Body of pancreas (tissue), 4 donors: ENCODE measurements around the gene PIEZO2. TPM values are rescaled to one million over a fixed set of nuclear protein-coding genes. Genes with fewer than 3 reads are reported as not detected.

ENCODE experiments used
- ATAC-seq: fragments of 150-250 bp; one replicate; pipeline ENCODE4 v1.9.1; 2016
- DNase-seq, 4 donors: peaks; one replicate each; pipeline ENCODE4 v3.0.0-alpha.2; 2019
- H3K27ac ChIP-seq, 4 donors: fragments of 200-600 bp; sonication (generic); 1 replicate in 3 of 4; 2 replicates in 1 of 4; pipeline versions ENCODE4 v1.5.1 to v1.6.1; 2016 to 2019; ENCODE audit warnings: mild to moderate bottlenecking in 1 of 4, mixed read lengths in 1 of 4, moderate library complexity in 1 of 4
- H3K27me3 ChIP-seq, 2 donors: fragments of 200-600 bp; sonication (generic); one replicate each; pipeline ENCODE4 v1.6.0; 2016; ENCODE audit warnings: mild to moderate bottlenecking in 1 of 2
- H3K36me3 ChIP-seq, 2 donors: fragments of 200-600 bp; sonication (generic); replicated peaks in 1 of 2; 2 replicates each; pipeline ENCODE4 v1.5.1; 2016; ENCODE audit warnings: low read depth in 2 of 2; ENCODE audit not compliant: insufficient read depth in 1 of 2
- H3K4me1 ChIP-seq: fragments of 200-600 bp; sonication (generic); one replicate; pipeline ENCODE4 v1.6.0; 2016
- H3K4me3 ChIP-seq, 2 donors: fragments of 200-600 bp; sonication (generic); 1 replicate in 1 of 2; 2 replicates in 1 of 2; pipeline ENCODE4 v1.5.1; 2016 to 2019
- H3K9me3 ChIP-seq, 3 donors: fragments of 200-600 bp; sonication (generic); 1 replicate in 2 of 3; 2 replicates in 1 of 3; pipeline ENCODE4 v1.5.1; 2016
- POLR2A ChIP-seq, 3 donors: fragments of 450-650 bp; IDR thresholded peaks; one replicate each; pipeline ENCODE4 v1.6.1; 2016; ENCODE audit warnings: antibody characterized with exemption in 3 of 3, mild to moderate bottlenecking in 2 of 3
- WGBS, 2 donors: methylation state at CpG; one replicate each; pipeline ENCODE4 v1.1.5; 2017; 5-methylcytosine and 5-hydroxymethylcytosine counted together
- intact Hi-C: fragments of 100-400 bp; cut with DNase I; formaldehyde crosslinking; loops from one replicate; pipeline ENCODE4 v1.15.1; 2023
- total RNA-seq, 2 donors: library from RNA; depleted of rRNA; stranded (reverse); fragments of >200 nt; gene quantifications; one replicate each; pipeline ENCODE4 v1.1.0, GENCODE V29; 2016
- TF ChIP-seq, protein P1 (sequence below), 7 experiments: fragments of 450-650 bp in 4 of 7; fragments of 200-600 bp in 3 of 7; sonication (generic) in 3 of 7; IDR thresholded peaks; one replicate each; pipeline ENCODE4 v1.5.1; 2016 to 2019; ENCODE audit warnings: antibody characterized with exemption in 7 of 7

PIEZO2 gene
- total RNA-seq, 2 donors from 2014 or later: 0.33 to 40.7 TPM

DNA sequence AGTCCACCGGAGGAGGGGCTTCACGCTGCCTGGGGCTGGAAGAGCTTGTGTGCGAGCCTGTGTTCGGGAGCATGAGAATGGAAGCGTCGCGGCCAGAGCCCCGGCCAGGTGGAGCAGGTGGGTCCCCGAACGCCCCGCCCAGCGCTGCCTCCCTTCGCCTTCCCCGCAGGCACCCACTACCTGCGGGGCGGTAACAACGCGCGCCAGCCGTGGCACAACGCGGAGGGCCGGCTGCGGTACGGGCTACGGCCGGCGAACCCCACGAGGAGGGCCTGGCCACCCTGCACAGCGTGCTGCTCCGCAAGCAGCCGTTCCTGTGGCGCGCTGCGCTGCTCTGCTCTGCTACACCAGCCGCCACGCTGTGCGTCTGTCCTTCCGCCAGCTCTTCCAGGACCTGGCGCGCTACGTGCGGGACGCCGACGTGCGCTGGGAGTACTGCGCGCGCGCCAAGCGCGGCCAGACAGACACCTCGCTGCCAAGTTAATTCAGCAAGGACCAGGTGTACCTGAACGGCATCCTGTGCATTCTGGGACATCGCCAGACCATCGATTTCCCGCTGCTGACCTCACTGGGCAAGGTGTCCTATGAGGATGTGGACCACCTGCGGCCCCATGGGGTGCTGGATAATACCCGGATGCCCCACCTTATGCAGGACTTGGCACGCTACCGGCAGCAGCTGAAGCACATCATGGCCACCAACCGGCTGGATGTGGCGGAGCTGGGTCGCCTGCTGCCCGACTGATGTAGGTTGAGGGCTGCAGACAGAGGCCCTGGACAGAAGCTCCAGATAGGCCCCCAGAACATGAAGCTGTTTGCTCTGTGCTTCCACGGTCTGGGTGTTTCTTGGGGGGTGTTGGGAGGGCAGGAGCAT is 422.9 kb downstream of the PIEZO2 start:
- Histone ChIP-seq H3K4me1 (peaks cover 10% of the 10 kb centered on the region), H3K4me3 (no peak overlapping the region), H3K36me3 (no peaks in the 10 kb centered on the region), H3K27me3 (no peaks in the 10 kb centered on the region), H3K27ac (no peak overlapping the region), H3K9me3 (no peaks in the 10 kb centered on the region)
- TF ChIP-seq, protein P1, sequence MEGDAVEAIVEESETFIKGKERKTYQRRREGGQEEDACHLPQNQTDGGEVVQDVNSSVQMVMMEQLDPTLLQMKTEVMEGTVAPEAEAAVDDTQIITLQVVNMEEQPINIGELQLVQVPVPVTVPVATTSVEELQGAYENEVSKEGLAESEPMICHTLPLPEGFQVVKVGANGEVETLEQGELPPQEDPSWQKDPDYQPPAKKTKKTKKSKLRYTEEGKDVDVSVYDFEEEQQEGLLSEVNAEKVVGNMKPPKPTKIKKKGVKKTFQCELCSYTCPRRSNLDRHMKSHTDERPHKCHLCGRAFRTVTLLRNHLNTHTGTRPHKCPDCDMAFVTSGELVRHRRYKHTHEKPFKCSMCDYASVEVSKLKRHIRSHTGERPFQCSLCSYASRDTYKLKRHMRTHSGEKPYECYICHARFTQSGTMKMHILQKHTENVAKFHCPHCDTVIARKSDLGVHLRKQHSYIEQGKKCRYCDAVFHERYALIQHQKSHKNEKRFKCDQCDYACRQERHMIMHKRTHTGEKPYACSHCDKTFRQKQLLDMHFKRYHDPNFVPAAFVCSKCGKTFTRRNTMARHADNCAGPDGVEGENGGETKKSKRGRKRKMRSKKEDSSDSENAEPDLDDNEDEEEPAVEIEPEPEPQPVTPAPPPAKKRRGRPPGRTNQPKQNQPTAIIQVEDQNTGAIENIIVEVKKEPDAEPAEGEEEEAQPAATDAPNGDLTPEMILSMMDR (IDR thresholded peaks at IDR 0.05): no peak
- peak in 1 of 3 donors; percentile 40 for TF ChIP-seq POLR2A (IDR thresholded peaks at IDR 0.05)
- DNase-seq: peak; percentile 39 to 70 (median 60)
- peak; percentile 79 for ATAC-seq
- intact Hi-C loops: no loop called here
- 20 to 65% methylated on average over 6 to 42 of the region's 67 CpGs for WGBS, 2 donors

DNA sequence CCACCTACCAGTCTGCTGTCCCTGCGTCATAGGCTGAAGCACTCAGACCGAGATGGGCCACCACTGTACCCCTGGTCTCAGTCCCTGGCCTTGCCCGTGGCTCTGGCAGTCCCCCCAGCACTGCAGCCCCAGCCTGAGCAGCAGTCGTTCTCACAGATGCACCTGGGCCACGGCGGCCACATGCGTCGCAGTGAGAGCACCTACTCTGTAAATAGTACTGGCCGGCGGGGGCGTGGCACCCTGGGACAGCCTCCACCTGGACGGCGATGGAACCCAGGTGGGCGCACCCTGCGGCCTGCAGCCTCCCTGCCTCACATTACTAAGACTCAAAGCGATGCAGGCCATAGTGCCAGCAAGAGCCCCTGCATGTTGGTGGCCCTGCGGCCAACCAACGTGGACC is 424.7 kb downstream of the PIEZO2 start:
- H3K36me3 ChIP-seq: no peaks in the 10 kb centered on the region
- 80 to 91% methylated on average over 9 to 13 of the region's 18 CpGs for WGBS, 2 donors
- ATAC-seq (no peak), DNase-seq (no peak)
- H3K9me3 ChIP-seq: no peaks in the 10 kb centered on the region
- H3K27me3 ChIP-seq: no peaks in the 10 kb centered on the region
- TF ChIP-seq, protein P1 (IDR thresholded peaks at IDR 0.05): no peak
- no peak for TF ChIP-seq POLR2A (IDR thresholded peaks at IDR 0.05)
- H3K27ac ChIP-seq: no peak overlapping the region
- no peak overlapping the region for H3K4me3 ChIP-seq
- peaks cover 10% of the 10 kb centered on the region for H3K4me1 ChIP-seq
- intact Hi-C loops: no loop called here

DNA sequence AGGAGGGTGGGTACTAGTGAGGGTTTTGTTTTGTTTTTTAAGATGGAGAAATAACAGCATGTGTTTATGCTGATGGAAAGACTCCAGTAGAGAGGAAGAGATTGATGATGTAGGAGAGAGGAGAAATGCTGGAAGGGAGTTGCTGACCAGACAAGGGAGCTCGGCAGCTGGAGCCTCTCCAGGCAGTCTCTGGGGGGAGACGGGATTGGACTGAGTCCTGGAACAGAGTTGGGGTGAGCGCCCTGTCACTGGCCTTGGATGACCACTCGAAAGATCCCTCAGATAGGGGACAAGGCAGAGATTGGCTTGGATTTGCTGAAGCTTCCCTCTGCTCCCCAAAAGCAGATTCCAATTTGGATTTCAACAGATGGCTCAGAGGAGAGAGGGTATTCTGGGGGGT is 425.9 kb downstream of the PIEZO2 start:
- WGBS, 2 donors: 44 to 63% methylated on average over 4 of the region's 4 CpGs
- no peaks in the 10 kb centered on the region for H3K9me3 ChIP-seq
- intact Hi-C loops: no loop called here
- H3K4me1 ChIP-seq: peaks cover 10% of the 10 kb centered on the region
- TF ChIP-seq POLR2A (IDR thresholded peaks at IDR 0.05): no peak
- TF ChIP-seq, protein P1 (IDR thresholded peaks at IDR 0.05): no peak
- ATAC-seq (no peak), DNase-seq (no peak)
- no peak overlapping the region for H3K27ac ChIP-seq
- no peaks in the 10 kb centered on the region for H3K36me3 ChIP-seq
- H3K4me3 ChIP-seq: no peak overlapping the region
- H3K27me3 ChIP-seq: no peaks in the 10 kb centered on the region

DNA sequence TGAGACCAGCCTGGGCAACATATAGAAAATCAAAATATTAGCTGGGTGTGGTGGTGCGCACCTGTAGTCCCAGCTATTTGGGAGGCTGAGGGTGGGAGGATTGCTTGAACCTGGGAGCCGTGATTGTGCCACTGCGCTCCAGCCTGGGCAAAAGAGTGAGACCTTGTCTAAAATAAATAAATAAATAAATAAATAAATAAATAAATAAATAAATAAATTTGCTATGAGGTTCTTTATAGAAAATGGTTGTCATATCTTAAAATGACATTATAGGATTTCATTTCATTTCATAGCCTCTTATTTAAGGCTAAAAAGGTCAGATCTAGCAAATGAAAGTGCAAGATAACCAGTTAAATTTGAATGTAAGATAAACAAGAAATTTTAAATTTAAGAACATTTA is 430.6 kb downstream of the PIEZO2 start:
- ATAC-seq: no peak
- DNase-seq: no peak
- Histone ChIP-seq H3K27me3 (no peaks in the 10 kb centered on the region), H3K27ac (no peak overlapping the region), H3K4me3 (no peak overlapping the region), H3K9me3 (no peaks in the 10 kb centered on the region), H3K4me1 (no peaks in the 10 kb centered on the region), H3K36me3 (no peaks in the 10 kb centered on the region)
- TF ChIP-seq POLR2A (IDR thresholded peaks at IDR 0.05): no peak
- TF ChIP-seq, protein P1 (IDR thresholded peaks at IDR 0.05): no peak
- WGBS, 2 donors: 72 to 100% methylated on average over 3 of the region's 3 CpGs
- intact Hi-C loops: no loop called here

DNA sequence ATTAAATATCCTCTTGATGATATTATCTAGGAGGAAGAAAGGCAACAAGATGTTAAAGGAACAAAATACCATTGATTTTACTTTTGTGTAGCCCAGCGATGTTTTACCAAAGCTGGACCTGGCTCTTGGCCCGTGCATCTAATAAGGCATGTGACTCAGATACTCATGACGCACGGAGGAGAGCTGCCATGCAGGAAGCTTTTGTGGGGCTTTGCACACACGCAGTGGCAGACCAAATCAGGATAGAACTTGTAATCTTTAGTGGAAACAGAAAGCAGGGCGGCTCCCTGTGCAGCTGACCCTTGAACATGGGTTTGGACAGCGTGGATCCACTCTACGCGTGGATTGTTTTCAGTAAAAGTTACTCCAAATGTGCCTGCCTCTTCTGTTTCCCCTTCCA is 433.6 kb downstream of the PIEZO2 start:
- Histone ChIP-seq H3K36me3 (no peaks in the 10 kb centered on the region), H3K4me1 (no peaks in the 10 kb centered on the region), H3K27me3 (no peaks in the 10 kb centered on the region), H3K9me3 (no peaks in the 10 kb centered on the region), H3K27ac (no peak overlapping the region), H3K4me3 (no peak overlapping the region)
- TF ChIP-seq, protein P1 (IDR thresholded peaks at IDR 0.05): no peak
- no peak for TF ChIP-seq POLR2A (IDR thresholded peaks at IDR 0.05)
- WGBS, 2 donors: 64 to 67% methylated on average over 9 of the region's 9 CpGs
- DNase-seq: peak in 2 of 4 donors; percentile 14 to 17
- intact Hi-C loops: no loop called here
- ATAC-seq: no peak
